Peyer's patch (tissue), 4 donors: ENCODE data around the gene BICD1. TPM values are rescaled to one million over a fixed set of nuclear protein-coding genes. Genes with fewer than 3 reads are reported as not detected.
A peak's percentile ranks its signal among the peaks of the same experiment; 100 is the strongest.

ENCODE experiments used
- DNase-seq, 3 donors: peaks; one replicate each; pipeline ENCODE4 v3.0.0-alpha.2; 2017 to 2019
- H3K27ac ChIP-seq, 4 donors: fragments of 200-600 bp; sonication (generic); one replicate each; pipeline ENCODE4 v1.5.1; 2016 to 2019
- H3K27me3 ChIP-seq, 2 donors: fragments of 200-600 bp; sonication (generic); one replicate each; pipeline ENCODE4 v1.5.1; 2019
- H3K36me3 ChIP-seq, 3 donors: fragments of 200-600 bp; sonication (generic); one replicate each; pipeline ENCODE4 v1.5.1; 2016 to 2019
- H3K4me1 ChIP-seq, 4 donors: fragments of 200-600 bp; sonication (generic); one replicate each; pipeline ENCODE4 v1.5.1; 2016 to 2019
- H3K4me3 ChIP-seq, 4 donors: fragments of 200-600 bp; sonication (generic); 1 replicate in 3 of 4; 2 replicates in 1 of 4; pipeline ENCODE4 v1.5.1; 2016 to 2019; ENCODE audit warnings: mild to moderate bottlenecking in 1 of 4
- H3K9me3 ChIP-seq, 4 donors: fragments of 200-600 bp; sonication (generic); one replicate each; pipeline ENCODE4 v1.5.1; 2016 to 2019; ENCODE audit warnings: mild to moderate bottlenecking in 1 of 4
- POLR2A ChIP-seq, 2 donors: fragments of 450-650 bp; IDR thresholded peaks; one replicate each; pipeline ENCODE4 v1.5.1; 2017; ENCODE audit warnings: antibody characterized with exemption in 2 of 2, mild to moderate bottlenecking in 2 of 2, moderate library complexity in 2 of 2
- total RNA-seq, 4 donors: library from RNA; depleted of rRNA; stranded (reverse); fragments of >200 nt; gene quantifications; one replicate each; pipeline ENCODE4 v1.1.0, GENCODE V29; 2016
- TF ChIP-seq, protein P1 (sequence below), 6 experiments: fragments of 450-650 bp in 4 of 6; fragments of 200-600 bp in 2 of 6; sonication (generic) in 1 of 6; IDR thresholded peaks; one replicate each; pipeline ENCODE4 v1.5.1; 2017 to 2019; ENCODE audit warnings: antibody characterized with exemption in 6 of 6, mild to moderate bottlenecking in 3 of 6, moderate library complexity in 1 of 6

BICD1 gene
- total RNA-seq, 4 donors from 2014 or later: 3.5 to 39.6 (median 10.5) TPM

GRCh38 chr12:32255588-32255987 is 148.9 kb downstream of the BICD1 start:
- DNase-seq: no peak
- H3K9me3 ChIP-seq: no peaks in the 10 kb centered on the region
- no peak for TF ChIP-seq POLR2A (IDR thresholded peaks at IDR 0.05)
- TF ChIP-seq, protein P1, sequence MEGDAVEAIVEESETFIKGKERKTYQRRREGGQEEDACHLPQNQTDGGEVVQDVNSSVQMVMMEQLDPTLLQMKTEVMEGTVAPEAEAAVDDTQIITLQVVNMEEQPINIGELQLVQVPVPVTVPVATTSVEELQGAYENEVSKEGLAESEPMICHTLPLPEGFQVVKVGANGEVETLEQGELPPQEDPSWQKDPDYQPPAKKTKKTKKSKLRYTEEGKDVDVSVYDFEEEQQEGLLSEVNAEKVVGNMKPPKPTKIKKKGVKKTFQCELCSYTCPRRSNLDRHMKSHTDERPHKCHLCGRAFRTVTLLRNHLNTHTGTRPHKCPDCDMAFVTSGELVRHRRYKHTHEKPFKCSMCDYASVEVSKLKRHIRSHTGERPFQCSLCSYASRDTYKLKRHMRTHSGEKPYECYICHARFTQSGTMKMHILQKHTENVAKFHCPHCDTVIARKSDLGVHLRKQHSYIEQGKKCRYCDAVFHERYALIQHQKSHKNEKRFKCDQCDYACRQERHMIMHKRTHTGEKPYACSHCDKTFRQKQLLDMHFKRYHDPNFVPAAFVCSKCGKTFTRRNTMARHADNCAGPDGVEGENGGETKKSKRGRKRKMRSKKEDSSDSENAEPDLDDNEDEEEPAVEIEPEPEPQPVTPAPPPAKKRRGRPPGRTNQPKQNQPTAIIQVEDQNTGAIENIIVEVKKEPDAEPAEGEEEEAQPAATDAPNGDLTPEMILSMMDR (IDR thresholded peaks at IDR 0.05): no peak
- H3K4me1 ChIP-seq: no peaks in the 10 kb centered on the region
- no peaks in the 10 kb centered on the region for H3K36me3 ChIP-seq
- H3K27ac ChIP-seq: no peak overlapping the region
- H3K27me3 ChIP-seq: no peaks in the 10 kb centered on the region
- no peak overlapping the region for H3K4me3 ChIP-seq

DNA sequence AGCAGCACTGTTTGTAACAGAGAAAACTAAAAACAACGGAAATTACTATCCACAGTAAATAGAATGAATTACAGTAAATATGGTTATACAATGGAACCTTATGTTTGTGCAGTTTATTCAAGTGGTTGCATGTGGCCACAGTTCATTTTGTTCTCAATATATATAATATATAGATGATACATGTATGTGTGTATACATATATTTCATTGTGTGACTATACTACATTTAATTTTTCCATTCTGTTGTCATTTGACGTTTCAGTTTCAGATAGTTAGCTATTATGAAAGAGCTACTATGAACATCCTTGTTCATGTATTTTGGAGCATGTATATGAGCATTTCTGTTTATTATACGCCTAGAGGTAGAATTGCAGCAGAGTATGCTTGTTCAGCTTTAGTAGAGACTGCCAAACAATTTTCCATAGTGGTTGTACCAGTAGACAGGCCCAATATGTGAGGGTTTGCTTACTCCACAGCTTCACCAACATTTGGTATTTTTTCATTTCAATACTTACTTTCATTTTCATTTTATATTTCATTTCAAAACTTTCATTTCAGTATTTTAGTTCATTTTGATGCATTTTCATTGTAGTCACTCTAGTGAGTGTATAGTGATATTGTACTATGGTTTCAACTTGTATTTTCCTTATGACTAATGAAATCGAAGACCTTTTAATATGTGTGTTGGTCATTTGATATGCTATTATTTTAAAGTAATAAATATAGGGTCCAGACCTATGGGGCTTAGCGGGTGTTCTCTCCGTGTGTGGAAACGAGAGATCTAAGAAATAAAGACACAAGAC is 151.2 kb downstream of the BICD1 start:
- H3K9me3 ChIP-seq: no peaks in the 10 kb centered on the region
- H3K36me3 ChIP-seq: no peaks in the 10 kb centered on the region
- no peaks in the 10 kb centered on the region for H3K4me1 ChIP-seq
- H3K4me3 ChIP-seq: no peak overlapping the region
- no peaks in the 10 kb centered on the region for H3K27me3 ChIP-seq
- H3K27ac ChIP-seq: no peak overlapping the region
- DNase-seq: no peak
- TF ChIP-seq, protein P1 (IDR thresholded peaks at IDR 0.05): no peak
- TF ChIP-seq POLR2A (IDR thresholded peaks at IDR 0.05): no peak

DNA sequence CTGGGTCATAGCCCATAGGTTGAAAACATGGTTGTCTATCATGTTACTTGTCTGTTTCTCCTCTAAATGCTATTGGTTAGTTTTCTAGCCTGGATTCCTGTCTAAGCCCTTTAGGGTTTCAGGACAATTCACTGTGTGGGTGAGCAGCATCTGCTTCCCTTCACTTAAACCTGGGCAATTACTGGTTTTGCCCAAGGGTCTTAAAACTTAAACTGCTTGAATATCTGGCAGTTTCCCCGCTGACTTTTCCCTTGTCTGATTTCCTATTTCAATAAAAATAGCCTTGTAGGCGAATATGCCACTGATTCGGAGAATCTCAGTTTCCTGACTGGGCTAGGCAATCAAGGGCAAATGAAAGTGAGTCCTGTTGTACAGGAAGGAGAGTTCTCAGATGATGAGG is 154.0 kb downstream of the BICD1 start:
- H3K4me3 ChIP-seq: no peak overlapping the region
- peaks cover 0 to 6% (median 2%) of the 10 kb centered on the region in 4 donors for H3K4me1 ChIP-seq
- H3K36me3 ChIP-seq: no peaks in the 10 kb centered on the region
- no peak for DNase-seq
- TF ChIP-seq POLR2A (IDR thresholded peaks at IDR 0.05): no peak
- TF ChIP-seq, protein P1 (IDR thresholded peaks at IDR 0.05): no peak
- no peak overlapping the region for H3K27ac ChIP-seq
- H3K27me3 ChIP-seq: no peaks in the 10 kb centered on the region
- no peaks in the 10 kb centered on the region for H3K9me3 ChIP-seq

DNA sequence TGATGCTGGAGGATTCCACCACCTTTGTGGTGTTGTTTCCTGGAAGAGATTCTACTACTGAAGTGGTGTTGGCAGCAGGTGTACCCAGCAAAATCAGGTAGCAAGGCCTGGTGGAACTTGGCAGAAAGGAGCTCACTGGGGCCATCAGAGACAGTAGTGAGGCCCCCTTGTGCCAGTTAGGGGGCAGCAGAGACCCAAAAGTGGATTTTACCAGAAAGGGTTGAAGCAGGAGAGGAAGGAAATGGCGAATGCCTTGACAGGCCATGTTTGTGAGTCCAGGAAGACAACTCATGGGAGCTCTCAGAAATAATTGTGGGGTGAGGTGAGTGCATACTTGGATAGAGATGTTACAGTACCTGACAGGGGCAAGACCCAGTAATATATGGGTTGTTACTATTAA is 155.0 kb downstream of the BICD1 start:
- Histone ChIP-seq H3K36me3 (no peaks in the 10 kb centered on the region), H3K9me3 (no peaks in the 10 kb centered on the region), H3K4me1 (peaks cover 0 to 6% (median 2%) of the 10 kb centered on the region in 4 donors), H3K27me3 (no peaks in the 10 kb centered on the region), H3K27ac (no peak overlapping the region), H3K4me3 (no peak overlapping the region)
- no peak for DNase-seq
- TF ChIP-seq, protein P1 (IDR thresholded peaks at IDR 0.05): no peak
- TF ChIP-seq POLR2A (IDR thresholded peaks at IDR 0.05): no peak

- Histone ChIP-seq H3K27me3 (no peaks in the 10 kb centered on the region), H3K27ac (peak overlapping the region in 2 of 4 donors; percentile 56 to 64), H3K36me3 (no peaks in the 10 kb centered on the region), H3K9me3 (no peaks in the 10 kb centered on the region), H3K4me1 (peaks cover 0 to 6% (median 2%) of the 10 kb centered on the region in 4 donors), H3K4me3 (no peak overlapping the region)
- DNase-seq: peak in 2 of 3 donors; percentile 55 to 59
- TF ChIP-seq, protein P1 (IDR thresholded peaks at IDR 0.05): no peak
- no peak for TF ChIP-seq POLR2A (IDR thresholded peaks at IDR 0.05)
Measured at GRCh38 chr12:32264961-32265360, 158.3 kb downstream of the BICD1 start.
